ENCODE data around the gene DPP9. TPM values are rescaled to one million over a fixed set of nuclear protein-coding genes. Genes with fewer than 3 reads are reported as not detected.

The DPP9 gene
- total RNA-seq, 1 donor from 2014 or later: 95.8 TPM

- Mint-ChIP-seq H3K4me3 (peak overlapping the region; percentile 39), H3K36me3 (ENCODE audit: low read depth) (peaks cover 2% of the 10 kb centered on the region), H3K27ac (peak overlapping the region; percentile 18), H3K4me1 (ENCODE audit: low read depth) (peaks cover 32% of the 10 kb centered on the region), H3K27me3 (ENCODE audit: insufficient read depth) (peaks cover 2% of the 10 kb centered on the region), H3K9me3 (no peaks in the 10 kb centered on the region)
- no peak for DNase-seq (ENCODE audit: low spot score)
- intact Hi-C loops (cut with micrococcal nuclease): loop anchor here (1.0 to 2.0 kb wide), 4 partner anchors 59 to 307 kb away; no protein-coding TSS in a partner anchor
Observed at GRCh38 chr19:4635754-4636116, 87.9 kb downstream of the DPP9 start.

- intact Hi-C loops (cut with micrococcal nuclease): no loop called here
- DNase-seq (ENCODE audit: low spot score): peak; percentile 47
- peaks cover 18% of the 10 kb centered on the region for H3K4me1 Mint-ChIP-seq (ENCODE audit: low read depth)
- H3K36me3 Mint-ChIP-seq (ENCODE audit: low read depth): no peaks in the 10 kb centered on the region
- no peaks in the 10 kb centered on the region for H3K9me3 Mint-ChIP-seq
- peaks cover 2% of the 10 kb centered on the region for H3K27me3 Mint-ChIP-seq (ENCODE audit: insufficient read depth)
- H3K4me3 Mint-ChIP-seq: no peak overlapping the region
- peak overlapping the region; percentile 20 for H3K27ac Mint-ChIP-seq
Observed at GRCh38 chr19:4633140-4633967, 90.3 kb downstream of the DPP9 start.

Other genes starting within 250 kb of the DPP9 start
- gene PLIN4, start 205.4 kb downstream of the DPP9 start, total RNA-seq: not detected in 2 replicates
- gene PLIN5, start 188.6 kb downstream of the DPP9 start, total RNA-seq: not detected in 2 replicates
- 0.27 and 0.39 TPM in 2 replicates for gene LRG1, start 183.8 kb downstream of the DPP9 start, total RNA-seq
- not detected in 2 replicates for gene SEMA6B, start 164.2 kb downstream of the DPP9 start, total RNA-seq
- gene TNFAIP8L1, start 84.3 kb downstream of the DPP9 start, total RNA-seq: 13.2 and 13.7 TPM in 2 replicates
- gene MYDGF, start 53.5 kb downstream of the DPP9 start, total RNA-seq: 97.1 and 98.0 TPM in 2 replicates
- gene FEM1A, start 67.9 kb upstream of the DPP9 start, total RNA-seq: 23.8 and 24.8 TPM in 2 replicates
- gene TICAM1, start 107.9 kb upstream of the DPP9 start, total RNA-seq: 31.2 and 33.3 TPM in 2 replicates
- gene PLIN3, start 143.8 kb upstream of the DPP9 start, total RNA-seq: 33.1 and 33.2 TPM in 2 replicates
- 0.29 and 0.57 TPM in 2 replicates for gene ARRDC5, start 179.1 kb upstream of the DPP9 start, total RNA-seq
- gene UHRF1, start 185.7 kb upstream of the DPP9 start, total RNA-seq: 142 and 143 TPM in 2 replicates
- 38.9 and 45.0 TPM in 2 replicates for gene KDM4B, start 245.3 kb upstream of the DPP9 start, total RNA-seq

Measured in activated T-helper 1 cell treated with anti-CD3 and anti-CD28 coated beads, Interleukin-12 subunit alpha, Interleukin-12 subunit beta, Interleukin-2, Interleukin-4 antibody, amounts not matched to agents 30 ng/mL and 10 ng/mL and 1 ng/mL, durations not matched to agents 14 hours and 24 hours and 36 hours (primary cell).